ENCODE data around the gene PRR19.
"Not testable (repeated sequence)": the region's sequence is repeated elsewhere in the genome, so short reads cannot be mapped to it uniquely, and the experiment has no call there.

The PRR19 gene

DNA sequence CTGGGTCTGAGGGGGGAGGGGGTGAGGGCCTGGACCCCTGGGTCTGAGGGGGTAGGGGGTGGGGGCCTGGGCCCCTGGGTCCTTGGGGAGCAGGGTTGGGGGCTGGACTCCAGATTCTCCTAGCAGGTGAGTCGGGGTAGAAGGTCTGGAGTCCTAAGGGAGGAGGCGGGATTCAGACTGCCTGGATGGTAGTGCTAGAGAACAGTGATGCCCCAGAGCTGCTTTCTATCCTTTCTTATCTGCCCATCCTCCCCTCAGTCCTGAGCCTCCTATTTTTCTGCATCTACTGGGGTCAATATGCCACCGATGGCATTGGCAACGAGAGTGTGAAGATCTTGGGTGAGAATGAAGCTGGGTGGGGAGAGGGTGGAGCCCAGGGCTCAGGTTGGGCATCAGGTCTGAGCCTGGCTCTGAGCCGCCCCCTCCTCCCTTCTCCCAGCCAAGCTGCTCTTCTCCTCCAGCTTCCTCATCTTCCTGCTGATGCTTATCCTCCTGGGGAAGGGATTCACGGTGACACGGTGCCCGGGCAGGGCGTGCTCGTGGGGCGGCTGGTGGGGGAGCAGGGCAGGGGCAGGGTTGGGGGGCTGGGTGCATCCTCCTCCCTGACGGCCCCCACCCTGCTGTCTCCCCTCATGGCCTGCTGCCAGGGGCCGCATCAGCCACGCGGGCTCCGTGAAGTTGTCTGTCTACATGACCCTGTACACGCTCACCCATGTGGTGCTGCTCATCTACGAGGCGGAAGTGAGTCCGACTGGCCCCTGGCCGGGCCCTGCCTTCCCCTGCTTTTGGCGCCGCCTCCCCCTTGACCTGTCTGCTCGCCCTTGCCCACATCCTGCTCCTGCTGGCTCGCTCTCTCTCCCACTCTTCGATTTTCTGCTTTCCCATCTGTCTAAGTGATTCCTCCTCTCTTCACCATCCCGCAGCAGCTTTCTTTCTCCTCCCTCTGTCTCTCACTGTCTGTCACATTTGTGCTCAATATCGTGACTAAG is 14.6 kb downstream of the PRR19 start:
- intact Hi-C loops (cut with DNase I): no loop called here
- DNase-seq: peak in 1 of 10 donors; percentile 87

- intact Hi-C loops (cut with DNase I): no loop called here
Measured at GRCh38 chr19:42317535-42317934, 15.6 kb downstream of the PRR19 start.

GRCh38 chr19:42322305-42322704 is 20.4 kb downstream of the PRR19 start:
- intact Hi-C loops (cut with DNase I): loop anchor here (10.0 kb wide), 1 partner anchor 78 kb away; the partner anchor contains the start of gene GSK3A
- DNase-seq: peak in 2 of 10 donors; percentile 57 to 73

More at GRCh38 chr19:42317535-42317934, 15.6 kb downstream of the PRR19 start:
- peak in 1 of 10 donors; percentile 80 for DNase-seq

DNA sequence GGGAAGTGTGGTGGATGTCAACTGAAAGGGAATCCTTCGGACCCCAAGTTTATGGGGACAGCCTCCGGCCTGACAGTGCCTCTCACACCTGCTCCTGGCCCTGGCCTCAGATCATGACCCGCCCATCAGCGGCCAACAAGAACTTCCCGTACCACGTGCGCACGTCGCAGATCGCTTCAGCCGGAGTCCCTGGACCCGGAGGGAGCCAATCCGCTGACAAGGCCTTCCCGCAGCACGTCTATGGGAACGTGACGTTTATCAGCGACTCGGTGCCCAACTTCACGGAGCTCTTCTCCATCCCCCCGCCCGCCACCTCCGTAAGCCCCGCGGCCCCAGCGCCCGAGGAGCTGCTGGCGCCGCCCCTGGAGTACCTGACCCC is 21.5 kb downstream of the PRR19 start:
- intact Hi-C loops (cut with DNase I): loop anchor here (10.0 kb wide), 1 partner anchor 79 kb away; the partner anchor contains the start of gene GSK3A
- peak in 2 of 10 donors; percentile 56 to 75 for DNase-seq

DNA sequence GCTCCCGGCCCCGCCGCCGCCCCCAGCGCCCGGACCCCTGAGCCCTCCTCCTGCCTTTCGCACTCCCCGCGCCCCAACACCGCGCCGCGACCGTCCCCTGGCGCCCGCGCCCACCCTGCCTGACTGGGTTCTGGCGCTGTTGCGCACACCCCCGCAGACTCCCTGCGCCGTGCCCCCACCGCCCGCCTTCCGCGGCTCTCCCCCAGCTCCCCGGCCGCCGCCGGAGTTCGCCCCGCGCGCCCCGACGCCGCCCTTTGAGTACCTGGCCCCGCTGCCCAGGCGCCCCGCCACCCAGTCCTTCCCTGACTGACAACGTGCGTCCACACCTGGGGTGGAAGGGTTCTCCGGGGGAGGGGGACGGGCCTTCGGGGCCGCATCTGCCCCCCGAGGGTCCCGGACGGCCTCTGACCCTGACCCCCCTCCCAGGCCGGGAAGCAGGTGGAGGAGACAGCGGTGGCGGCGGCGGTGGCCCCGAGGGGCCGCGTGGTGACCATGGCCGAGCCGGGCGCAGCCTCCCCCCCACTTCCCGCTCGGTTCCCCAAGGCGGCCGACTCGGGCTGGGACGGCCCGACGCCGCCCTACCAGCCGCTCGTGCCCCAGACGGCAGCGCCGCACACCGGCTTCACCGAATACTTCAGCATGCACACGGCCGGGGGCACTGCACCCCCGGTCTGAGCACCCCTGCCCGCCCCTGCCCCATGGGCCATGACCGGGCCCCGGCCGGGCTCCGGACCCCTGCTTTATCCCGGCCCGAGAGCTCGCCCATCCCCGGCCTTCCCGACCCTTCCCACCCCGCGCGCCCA is 22.1 kb downstream of the PRR19 start:
- DNase-seq: peak in 3 of 10 donors; percentile 18 to 85 (median 73)
- intact Hi-C loops (cut with DNase I): loop anchor here (2.0 to 10.0 kb wide), 2 partner anchors 39 to 79 kb away; partner anchors contain the start of gene GSK3A

DNA sequence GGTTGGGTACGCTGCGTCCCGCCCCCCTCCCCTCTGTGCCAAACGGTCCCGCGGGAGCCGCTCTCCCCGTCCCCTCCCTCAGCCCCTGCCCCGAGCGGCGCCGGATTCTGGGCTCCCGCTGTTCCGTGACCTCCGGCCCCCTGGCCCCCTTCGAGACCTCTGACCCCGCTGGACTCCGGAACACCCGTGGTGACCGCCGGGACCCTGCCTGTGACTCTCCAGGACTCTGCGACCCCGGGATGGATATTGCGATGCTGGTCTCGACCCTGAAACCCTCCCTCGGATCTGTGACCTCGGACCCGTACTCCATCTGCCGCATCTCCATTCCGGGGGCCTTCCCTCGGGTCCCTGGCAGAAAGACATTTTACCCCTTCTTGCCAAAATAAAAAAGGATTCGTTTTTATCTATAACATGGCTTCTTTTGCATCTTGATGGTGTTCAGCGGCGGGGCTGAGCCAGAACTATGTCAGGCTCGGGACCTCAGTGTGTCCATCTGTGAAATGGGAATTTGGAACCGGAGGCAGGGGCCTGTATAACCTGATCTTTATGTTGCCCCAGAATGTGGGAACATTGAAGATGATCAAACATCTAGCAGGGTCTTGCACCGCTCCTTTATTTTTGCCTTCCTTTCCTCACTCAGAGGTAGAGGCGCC is 22.8 kb downstream of the PRR19 start:
- intact Hi-C loops (cut with DNase I): loop anchor here (2.0 to 10.0 kb wide), 3 partner anchors 40 to 80 kb away; partner anchors contain the start of gene GSK3A

GRCh38 chr19:42325308-42325895 is 23.5 kb downstream of the PRR19 start, which contains the start of gene MEGF8:
MEGF8 (plus strand) TSS chr19:42325635; CDS start chr19:42326244, 609 bp downstream.
- peak; percentile 96 to 100 (median 98) for DNase-seq
- intact Hi-C loops (cut with DNase I): loop anchor here (2.0 to 10.0 kb wide), 3 partner anchors 41 to 81 kb away; partner anchors contain the start of gene GSK3A

More for the DNA sequence above, 22.8 kb downstream of the PRR19 start:
- DNase-seq: peak in 1 of 10 donors; percentile 84

DNA sequence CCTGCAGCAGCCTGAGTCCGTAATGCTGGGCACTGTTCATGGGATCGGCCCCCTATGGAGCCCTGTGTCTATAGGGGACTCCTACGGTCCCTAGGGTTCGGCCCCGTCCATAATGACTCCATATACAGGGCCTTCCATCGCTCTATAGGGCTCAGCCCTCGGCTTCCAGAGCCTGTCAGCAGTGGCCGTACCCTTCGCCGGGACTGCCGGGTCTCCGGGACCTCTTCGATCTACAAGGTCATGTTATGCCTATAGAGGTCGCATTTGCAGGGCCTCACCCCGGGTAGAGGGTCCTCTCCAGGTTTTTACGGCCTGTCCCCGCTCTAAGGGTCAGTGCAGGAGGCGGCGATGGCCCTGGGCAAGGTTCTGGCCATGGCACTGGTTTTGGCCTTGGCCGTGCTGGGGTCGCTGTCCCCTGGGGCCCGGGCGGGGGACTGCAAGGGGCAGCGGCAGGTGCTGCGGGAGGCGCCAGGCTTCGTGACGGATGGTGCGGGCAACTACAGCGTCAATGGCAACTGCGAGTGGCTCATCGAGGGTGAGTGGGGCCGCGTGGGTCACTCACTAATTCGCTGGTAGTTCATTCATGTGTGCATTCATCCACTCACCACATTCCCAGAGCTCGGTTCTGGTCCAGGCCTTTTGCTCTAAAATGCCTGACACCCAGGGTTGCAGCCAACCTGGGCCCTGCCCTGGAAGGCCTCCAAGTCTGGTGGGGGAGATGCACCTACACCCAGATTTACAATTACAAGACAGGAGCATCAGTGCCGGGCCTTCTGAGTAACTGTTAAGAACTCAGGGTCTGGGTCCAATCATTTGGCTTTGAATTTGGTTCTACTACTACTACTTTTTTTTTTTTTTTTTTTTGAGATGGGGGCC is 24.2 kb downstream of the PRR19 start:
- DNase-seq: peak in 2 of 10 donors; percentile 75 to 78
- intact Hi-C loops (cut with DNase I): loop anchor here (2.0 to 10.0 kb wide), 3 partner anchors 41 to 81 kb away; partner anchors contain the start of gene GSK3A

- DNase-seq: no peak
- intact Hi-C loops (cut with DNase I): loop anchor here (5.0 to 10.0 kb wide), 2 partner anchors 70 to 82 kb away; partner anchors contain the start of gene GSK3A
Measured at GRCh38 chr19:42326969-42327368, 25.0 kb downstream of the PRR19 start.

GRCh38 chr19:42327381-42327780 is 25.4 kb downstream of the PRR19 start:
- intact Hi-C loops (cut with DNase I): loop anchor here (5.0 to 10.0 kb wide), 2 partner anchors 70 to 83 kb away; partner anchors contain the start of gene GSK3A
- DNase-seq: peak in 1 of 10 donors; percentile 55

GRCh38 chr19:42328106-42328505 is 26.2 kb downstream of the PRR19 start:
- peak in 1 of 10 donors; percentile 30 for DNase-seq
- intact Hi-C loops (cut with DNase I): loop anchor here (5.0 to 10.0 kb wide), 2 partner anchors 69 to 83 kb away; partner anchors contain the start of gene GSK3A

DNA sequence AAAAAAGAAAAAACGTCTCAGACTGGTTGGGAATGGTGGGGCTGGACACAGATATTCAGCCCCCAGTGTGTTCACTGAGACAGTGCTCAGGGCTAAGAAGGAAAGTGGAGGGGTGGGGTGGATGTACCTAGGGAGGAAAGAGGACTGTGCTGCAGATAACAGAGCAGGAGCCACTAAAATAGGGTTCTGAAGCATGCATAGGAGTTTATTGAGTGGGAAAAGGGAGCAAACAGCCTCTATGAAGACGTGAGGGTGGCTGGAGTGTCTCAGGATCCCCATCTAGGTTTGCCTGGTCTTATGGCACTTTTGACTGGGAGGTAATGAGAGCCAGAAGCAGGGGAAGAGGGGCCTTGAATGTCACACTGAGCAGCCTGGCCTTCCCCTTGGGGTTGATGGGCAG is 26.9 kb downstream of the PRR19 start:
- no peak for DNase-seq
- intact Hi-C loops (cut with DNase I): loop anchor here (5.0 to 10.0 kb wide), 2 partner anchors 68 to 84 kb away; partner anchors contain the start of gene GSK3A

DNA sequence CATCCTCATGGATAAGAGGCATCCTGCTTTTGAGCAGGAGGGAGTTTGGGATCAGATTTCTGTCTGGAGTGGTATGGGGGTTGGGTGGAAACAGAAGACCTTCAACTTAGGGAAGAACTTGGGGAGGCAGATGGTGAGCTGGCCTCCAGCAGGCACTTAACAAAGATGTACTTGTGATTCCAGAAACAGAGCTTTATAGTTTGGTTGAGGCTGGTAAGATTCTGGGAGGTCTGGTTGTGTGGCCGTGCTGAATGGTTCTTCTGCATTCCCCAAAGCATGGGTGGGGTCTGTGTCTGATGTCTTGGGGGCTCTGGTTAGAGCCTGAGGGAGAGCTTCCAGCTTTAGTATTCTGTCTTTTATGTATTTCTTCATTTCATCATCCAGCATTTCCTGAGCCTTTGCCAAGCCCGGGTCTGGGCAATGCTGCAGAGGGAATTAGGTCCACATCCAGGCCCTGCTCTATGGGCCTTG is 28.3 kb downstream of the PRR19 start:
- intact Hi-C loops (cut with DNase I): no loop called here
- DNase-seq: no peak

DNA sequence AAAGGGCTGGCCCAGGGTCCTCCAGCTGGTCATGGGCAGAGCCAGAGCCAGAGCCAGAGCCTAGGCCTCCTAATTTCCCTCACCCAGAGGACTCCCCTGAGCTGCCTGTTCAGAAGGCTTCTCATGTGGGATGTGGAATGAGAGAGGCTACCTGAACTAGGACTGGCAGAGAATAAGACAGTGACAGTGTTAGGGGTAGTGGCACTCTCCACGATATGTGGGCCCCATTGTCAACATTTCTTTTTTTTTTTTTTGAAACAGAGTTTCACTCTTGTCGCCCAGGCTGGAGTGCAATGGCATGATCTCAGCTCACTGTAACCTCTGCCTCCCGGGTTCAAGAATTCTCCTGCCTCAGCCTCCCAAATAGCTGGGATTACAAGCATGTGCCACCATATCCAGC is 29.4 kb downstream of the PRR19 start:
- intact Hi-C loops (cut with DNase I); DNase-seq: not testable (repeated sequence)

GRCh38 chr19:42332059-42332458 is 30.1 kb downstream of the PRR19 start:
- DNase-seq: no peak
- intact Hi-C loops (cut with DNase I): no loop called here

GRCh38 chr19:42333018-42333417 is 31.1 kb downstream of the PRR19 start:
- no peak for DNase-seq
- intact Hi-C loops (cut with DNase I): no loop called here

DNA sequence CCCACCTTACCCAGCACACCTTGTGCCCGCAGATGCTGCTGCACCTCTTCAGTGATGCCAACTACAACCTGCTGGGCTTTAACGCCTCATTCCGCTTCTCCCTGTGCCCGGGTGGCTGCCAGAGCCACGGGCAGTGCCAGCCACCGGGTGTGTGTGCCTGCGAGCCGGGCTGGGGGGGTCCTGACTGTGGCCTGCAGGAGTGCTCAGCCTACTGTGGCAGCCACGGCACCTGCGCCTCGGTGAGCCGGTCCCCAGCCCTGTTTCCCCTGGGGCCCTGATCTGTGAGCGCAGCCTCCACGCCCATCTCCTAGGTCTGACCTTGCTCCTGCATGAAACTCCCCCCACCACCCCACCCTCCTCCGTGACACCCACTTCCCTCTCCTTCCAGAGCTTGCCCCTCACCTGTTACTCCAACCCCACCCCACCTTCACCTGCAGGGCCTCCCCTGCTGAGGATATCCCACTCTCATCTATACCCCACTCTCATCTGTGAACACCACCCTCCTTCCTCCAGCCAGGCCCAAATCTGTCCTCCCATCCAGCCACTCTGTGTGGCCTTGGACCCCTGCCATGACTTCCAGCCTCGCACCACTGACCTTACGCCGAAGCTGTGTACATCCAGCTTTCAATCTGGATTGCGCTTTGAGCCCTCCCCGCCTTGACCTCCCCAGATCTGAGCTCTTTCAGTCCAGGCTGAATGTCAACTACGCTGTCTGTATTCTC is 32.2 kb downstream of the PRR19 start:
- intact Hi-C loops (cut with DNase I): no loop called here
- DNase-seq: peak in 1 of 10 donors; percentile 50
